C4-2B (cell line): ENCODE measurements around the gene GM2A.
A peak's percentile ranks its signal among the peaks of the same experiment; 100 is the strongest.

ENCODE experiments used
- H3K27ac ChIP-seq: fragments of 450-650 bp; 2 replicates; pipeline ENCODE4 v1.5.1; 2017
- CTCF ChIP-seq: fragments of 450-650 bp; conservative IDR thresholded peaks from 2 replicates; pipeline ENCODE4 v1.5.1; 2017; ENCODE audit warnings: mild to moderate bottlenecking
- ZFX ChIP-seq: fragments of 450-650 bp; IDR thresholded peaks from 2 replicates; pipeline ENCODE4 v1.6.1; 2017

GM2A gene

DNA sequence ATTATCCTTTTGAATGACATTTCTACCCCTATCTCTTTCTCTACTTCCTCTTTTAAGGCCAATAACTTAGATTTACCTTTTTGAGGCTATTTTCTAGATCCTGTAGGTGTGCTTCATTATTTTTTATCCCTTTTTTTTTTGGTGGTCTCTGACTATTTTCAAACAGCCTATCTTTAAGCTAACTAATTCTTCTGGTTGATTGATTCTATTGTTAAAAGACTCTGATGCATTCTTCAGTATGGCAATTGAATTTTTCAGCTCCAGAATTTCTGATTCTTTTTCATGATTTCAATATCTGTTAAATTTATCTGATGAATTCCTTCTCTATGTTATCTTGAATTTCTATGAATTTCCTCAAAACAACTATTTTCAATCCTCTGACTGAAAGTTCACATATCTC is 57.9 kb downstream of the GM2A start:
- H3K27ac ChIP-seq, result no peak overlapping the region
- TF ChIP-seq CTCF (no peak), ZFX (no peak)

DNA sequence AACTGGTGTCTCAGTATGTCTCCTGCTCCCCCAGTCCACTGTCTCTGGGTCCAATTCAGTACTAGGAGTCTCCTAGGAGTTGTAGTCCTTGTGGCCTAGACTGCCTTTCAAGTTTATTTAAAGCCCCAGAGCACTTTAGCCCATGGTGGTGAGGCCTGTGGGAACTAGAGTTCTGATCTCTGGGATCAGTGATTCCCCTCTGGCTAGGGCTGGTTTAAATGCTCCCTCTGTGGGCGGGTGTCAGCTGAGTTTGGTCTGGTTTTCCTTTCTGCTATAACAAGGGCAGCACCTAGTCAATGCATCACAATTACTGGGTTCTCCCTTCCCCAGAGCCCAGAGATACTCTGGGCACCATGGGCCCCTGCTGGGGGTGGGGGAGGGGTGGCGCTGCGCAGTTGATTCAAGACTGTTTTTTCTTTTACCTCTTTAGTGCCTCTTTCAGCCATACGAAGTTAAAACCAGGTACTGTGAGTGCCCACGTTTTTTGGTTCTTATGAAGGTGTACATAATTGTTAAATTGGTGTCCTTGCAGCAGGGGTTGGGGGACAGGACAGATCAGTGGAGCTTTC is 59.9 kb downstream of the GM2A start:
- H3K27ac ChIP-seq, result no peak overlapping the region
- TF ChIP-seq CTCF (no peak), ZFX (no peak)

DNA sequence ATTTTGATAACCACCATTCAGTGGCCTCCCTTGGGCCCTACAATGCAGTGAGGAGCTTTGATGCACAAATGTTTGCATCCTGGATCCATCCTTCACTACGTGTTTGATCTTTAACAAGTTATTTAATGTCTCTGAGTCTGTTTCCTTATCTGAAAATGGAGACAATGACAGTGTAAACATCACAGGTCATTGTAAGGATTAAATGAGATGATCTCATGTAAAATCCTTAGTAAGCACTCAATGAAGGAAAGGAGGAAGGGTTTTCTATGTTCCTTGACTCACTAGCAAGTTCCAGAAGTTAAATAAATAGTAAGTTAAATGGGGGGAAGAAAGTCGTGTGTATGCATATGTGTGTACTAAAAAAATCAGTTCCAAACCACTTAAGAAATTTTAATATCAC is 60.4 kb downstream of the GM2A start:
- H3K27ac ChIP-seq, result no peak overlapping the region
- TF ChIP-seq CTCF, result no peak
- TF ChIP-seq ZFX, result no peak

DNA sequence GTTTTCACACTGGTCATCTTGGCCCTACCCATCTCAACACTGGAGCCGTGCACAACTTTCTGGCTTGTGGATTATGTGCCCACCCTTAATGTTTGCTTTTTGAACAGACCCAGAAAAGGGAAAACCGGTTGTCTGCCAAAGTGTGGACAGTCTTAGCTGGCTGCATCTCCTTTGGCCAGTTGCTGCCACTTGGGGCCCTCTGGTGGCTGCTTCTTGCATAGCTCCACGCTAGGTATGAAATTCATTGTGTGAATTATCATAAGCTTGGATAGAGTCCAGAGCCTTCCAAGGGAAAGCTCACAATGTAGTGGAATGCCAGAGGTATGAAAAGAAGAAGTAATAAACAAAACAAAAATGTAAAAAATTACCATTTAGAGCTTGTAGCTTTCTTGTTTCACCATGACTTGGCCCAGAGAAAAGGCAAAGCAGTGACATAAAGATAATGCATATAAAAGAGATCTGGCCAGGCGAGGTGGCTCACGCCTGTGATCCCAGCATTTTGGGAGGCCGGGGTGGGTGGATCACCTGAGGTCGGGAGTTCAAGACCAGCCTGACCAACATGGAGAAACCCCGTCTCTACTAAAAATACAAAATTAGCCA is 63.1 kb downstream of the GM2A start:
- no peak overlapping the region for H3K27ac ChIP-seq
- TF ChIP-seq ZFX, result no peak
- TF ChIP-seq CTCF, result peak; percentile 98

- TF ChIP-seq CTCF (no peak), ZFX (no peak)
Observed at GRCh38 chr5:151317871-151318270, 64.9 kb downstream of the GM2A start.

DNA sequence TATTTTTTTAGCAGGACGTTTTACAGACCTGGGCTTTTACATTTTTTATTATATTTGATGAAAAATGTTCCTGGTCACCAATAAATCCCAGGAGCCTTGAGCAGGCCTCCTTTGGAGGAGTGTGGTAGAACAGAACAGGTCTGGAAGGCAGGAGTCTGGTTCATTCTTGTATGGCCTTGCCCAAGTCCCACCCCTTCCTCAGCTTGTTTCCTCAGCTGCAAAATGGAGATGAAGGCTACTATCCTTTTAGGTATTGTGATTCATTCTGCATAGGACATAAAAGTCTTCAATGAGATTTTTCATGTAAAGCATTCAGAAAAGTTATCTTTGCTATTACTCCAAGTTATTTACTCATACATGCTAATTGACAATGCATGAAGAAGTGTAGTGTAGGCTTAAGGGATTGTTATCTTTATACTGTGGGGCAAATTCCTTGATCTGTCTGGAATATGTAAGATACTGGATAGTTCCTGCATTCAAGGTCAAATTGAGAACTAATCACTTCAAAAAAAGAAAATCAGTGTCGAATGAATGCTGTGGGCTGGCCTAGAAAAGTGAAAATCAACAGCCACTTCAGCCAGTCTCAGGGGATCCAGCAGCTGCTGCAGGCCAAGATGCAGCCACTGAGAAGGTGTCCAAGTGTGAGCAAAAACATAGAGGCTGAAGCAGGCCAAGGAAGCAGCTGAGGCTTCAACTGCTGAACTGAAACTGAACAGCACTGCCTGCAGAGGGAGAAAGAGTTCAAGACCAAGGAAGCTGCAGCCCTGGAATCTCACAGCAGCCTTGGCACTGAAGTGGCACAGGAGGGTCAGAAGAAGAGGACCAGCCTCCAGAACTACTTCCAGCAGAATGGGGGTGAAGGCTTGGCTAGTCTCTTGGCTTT is 66.1 kb downstream of the GM2A start:
- TF ChIP-seq ZFX (no peak), CTCF (peak; percentile 50)
- H3K27ac ChIP-seq, result no peak overlapping the region

More at GRCh38 chr5:151317871-151318270, 64.9 kb downstream of the GM2A start:
- no peak overlapping the region for H3K27ac ChIP-seq
